Trophoblast cell (in vitro differentiated cells and primary cell): ENCODE data around the gene PAGE5.

Experiments
- DNase-seq, 2 donors: peaks; one replicate each; pipeline ENCODE4 v3.0.0-alpha.2; 2016
- H2AFZ ChIP-seq: 2 replicates; pipeline ENCODE4 v1.6.1; 2013; ENCODE audit warnings: low read length, moderate library complexity, mild to moderate bottlenecking; ENCODE audit not compliant: insufficient read depth, poor library complexity
- H2AK5ac ChIP-seq: 2 replicates; pipeline ENCODE4 v1.6.1; 2013; ENCODE audit warnings: mild to moderate bottlenecking, low read length
- H2BK120ac ChIP-seq: 2 replicates; pipeline ENCODE4 v1.6.1; 2013; ENCODE audit warnings: low read length, mild to moderate bottlenecking, moderate library complexity; ENCODE audit not compliant: insufficient read depth, poor library complexity
- H2BK12ac ChIP-seq: 2 replicates; pipeline ENCODE4 v1.6.1; 2013; ENCODE audit warnings: mild to moderate bottlenecking, low read length, moderate library complexity
- H2BK5ac ChIP-seq: 2 replicates; pipeline ENCODE4 v1.6.1; 2013; ENCODE audit warnings: low read length, low read depth, moderate library complexity, mild to moderate bottlenecking; ENCODE audit not compliant: poor library complexity
- H3K14ac ChIP-seq: 2 replicates; pipeline ENCODE4 v1.6.1; 2013; ENCODE audit warnings: mild to moderate bottlenecking, low read length
- H3K18ac ChIP-seq: 2 replicates; pipeline ENCODE4 v1.6.1; 2013; ENCODE audit warnings: mild to moderate bottlenecking, low read length
- H3K23ac ChIP-seq: 2 replicates; pipeline ENCODE4 v1.6.1; 2013; ENCODE audit warnings: low read length
- H3K27ac ChIP-seq: 2 replicates; pipeline ENCODE4 v1.5.1; 2013; ENCODE audit warnings: low read depth, mild to moderate bottlenecking, inconsistent platforms, low read length, moderate library complexity
- H3K27me3 ChIP-seq: 2 replicates; pipeline ENCODE4 v1.6.1; 2013; ENCODE audit warnings: inconsistent platforms, mild to moderate bottlenecking, low read length, moderate library complexity; ENCODE audit not compliant: insufficient read depth
- H3K36me3 ChIP-seq, 2 experiments: 1 replicate in 1 of 2; 2 replicates in 1 of 2; pipeline ENCODE4 v1.6.1; 2013; ENCODE audit warnings: low read length in 2 of 2, mild to moderate bottlenecking in 2 of 2, moderate library complexity in 1 of 2; ENCODE audit not compliant: insufficient read depth in 2 of 2, control insufficient read depth in 1 of 2
- H3K4ac ChIP-seq: 2 replicates; pipeline ENCODE4 v1.6.1; 2013; ENCODE audit warnings: low read depth, mild to moderate bottlenecking, low read length, moderate library complexity
- H3K4me1 ChIP-seq, 2 experiments: 1 replicate in 1 of 2; 2 replicates in 1 of 2; pipeline ENCODE4 v1.6.1; 2013; ENCODE audit warnings: low read length in 2 of 2, mild to moderate bottlenecking in 2 of 2, moderate library complexity in 1 of 2; ENCODE audit not compliant: insufficient read depth in 2 of 2, control insufficient read depth in 1 of 2
- H3K4me2 ChIP-seq: 2 replicates; pipeline ENCODE4 v1.6.1; 2013; ENCODE audit warnings: inconsistent platforms, mild to moderate bottlenecking, low read length, moderate library complexity
- H3K4me3 ChIP-seq: 2 replicates; pipeline ENCODE4 v1.5.1; 2013; ENCODE audit warnings: mild to moderate bottlenecking, low read depth, low read length, inconsistent platforms
- H3K79me1 ChIP-seq: one replicate; pipeline ENCODE4 v1.6.1; 2013; ENCODE audit warnings: low read length
- H3K79me2 ChIP-seq: 2 replicates; pipeline ENCODE4 v1.6.1; 2013; ENCODE audit warnings: low read length, mild to moderate bottlenecking; ENCODE audit not compliant: control insufficient read depth, insufficient read depth, poor library complexity
- H3K9ac ChIP-seq: 2 replicates; pipeline ENCODE4 v1.6.1; 2013; ENCODE audit warnings: mild to moderate bottlenecking, low read length
- H3K9me3 ChIP-seq: 2 replicates; pipeline ENCODE4 v1.6.1; 2013; ENCODE audit warnings: low read depth, mild to moderate bottlenecking, control low read depth, inconsistent platforms, low read length; ENCODE audit not compliant: insufficient read depth
- H4K12ac ChIP-seq: 2 replicates; pipeline ENCODE4 v1.6.1; 2013; ENCODE audit warnings: low read depth, mild to moderate bottlenecking, low read length, moderate library complexity
- H4K8ac ChIP-seq: 2 replicates; pipeline ENCODE4 v1.6.1; 2013; ENCODE audit warnings: low read depth, mild to moderate bottlenecking, low read length, moderate library complexity
- H4K91ac ChIP-seq: one replicate; pipeline ENCODE4 v1.6.1; 2013; ENCODE audit warnings: low read depth, mild to moderate bottlenecking, low read length, moderate library complexity
- WGBS: extraction: QIAGEN DNeasy Blood & Tissue Kit; methylation state at CpG from one replicate; pipeline ENCODE4 v1.1.7; 2013; ENCODE audit warnings: missing lambda C conversion rate; ENCODE audit not compliant: insufficient read length, insufficient coverage; ENCODE audit errors: extremely low coverage; 5-methylcytosine and 5-hydroxymethylcytosine counted together

PAGE5 gene

GRCh38 chrX:55206162-55206941, 13.8 kb upstream of the PAGE5 start:
- DNase-seq = no peak
- no peaks in the 10 kb centered on the region for H3K27me3 ChIP-seq
- H3K79me1 ChIP-seq = no peaks in the 10 kb centered on the region
- no peak overlapping the region for H3K4me2 ChIP-seq
- no peaks in the 10 kb centered on the region for H3K4me1 ChIP-seq
- no peak overlapping the region for H3K23ac ChIP-seq
- no peak overlapping the region for H3K14ac ChIP-seq
- no peak overlapping the region for H2AK5ac ChIP-seq
- H4K8ac ChIP-seq = no peak overlapping the region
- H3K79me2 ChIP-seq = no peaks in the 10 kb centered on the region
- no peak overlapping the region for H4K91ac ChIP-seq
- no CpG with 5 or more reads among the region's 6 CpGs for WGBS
- no peak overlapping the region for H4K12ac ChIP-seq
- H2BK120ac ChIP-seq = no peak overlapping the region
- no peak overlapping the region for H2AFZ ChIP-seq
- no peak overlapping the region for H3K4me3 ChIP-seq
- no peak overlapping the region for H3K4ac ChIP-seq
- no peak overlapping the region for H3K18ac ChIP-seq
- no peak overlapping the region for H2BK5ac ChIP-seq
- no peak overlapping the region for H3K27ac ChIP-seq
- H3K36me3 ChIP-seq = no peaks in the 10 kb centered on the region
- no peak overlapping the region for H2BK12ac ChIP-seq
- peaks cover 2% of the 10 kb centered on the region for H3K9me3 ChIP-seq
- no peak overlapping the region for H3K9ac ChIP-seq

- Histone ChIP-seq H2BK120ac (no peak overlapping the region), H3K36me3 (no peaks in the 10 kb centered on the region), H2AK5ac (no peak overlapping the region), H3K23ac (no peak overlapping the region), H2BK5ac (no peak overlapping the region), H3K4ac (no peak overlapping the region), H3K9ac (no peak overlapping the region), H3K14ac (no peak overlapping the region), H4K12ac (no peak overlapping the region), H3K27ac (no peak overlapping the region), H2BK12ac (no peak overlapping the region), H4K91ac (no peak overlapping the region), H3K4me1 (no peaks in the 10 kb centered on the region), H3K79me1 (no peaks in the 10 kb centered on the region), H2AFZ (no peak overlapping the region), H3K4me3 (no peak overlapping the region), H3K18ac (no peak overlapping the region), H3K27me3 (no peaks in the 10 kb centered on the region), H3K79me2 (no peaks in the 10 kb centered on the region), H3K4me2 (no peak overlapping the region), H4K8ac (no peak overlapping the region), H3K9me3 (peaks cover 2% of the 10 kb centered on the region)
- no CpG with 5 or more reads among the region's 13 CpGs for WGBS
- peak in 1 of 2 donors; percentile 50 for DNase-seq
Measured at GRCh38 chrX:55210931-55211677, 9.0 kb upstream of the PAGE5 start.

GRCh38 chrX:55213381-55213780, 6.8 kb upstream of the PAGE5 start:
- H3K36me3 ChIP-seq = no peaks in the 10 kb centered on the region

DNA sequence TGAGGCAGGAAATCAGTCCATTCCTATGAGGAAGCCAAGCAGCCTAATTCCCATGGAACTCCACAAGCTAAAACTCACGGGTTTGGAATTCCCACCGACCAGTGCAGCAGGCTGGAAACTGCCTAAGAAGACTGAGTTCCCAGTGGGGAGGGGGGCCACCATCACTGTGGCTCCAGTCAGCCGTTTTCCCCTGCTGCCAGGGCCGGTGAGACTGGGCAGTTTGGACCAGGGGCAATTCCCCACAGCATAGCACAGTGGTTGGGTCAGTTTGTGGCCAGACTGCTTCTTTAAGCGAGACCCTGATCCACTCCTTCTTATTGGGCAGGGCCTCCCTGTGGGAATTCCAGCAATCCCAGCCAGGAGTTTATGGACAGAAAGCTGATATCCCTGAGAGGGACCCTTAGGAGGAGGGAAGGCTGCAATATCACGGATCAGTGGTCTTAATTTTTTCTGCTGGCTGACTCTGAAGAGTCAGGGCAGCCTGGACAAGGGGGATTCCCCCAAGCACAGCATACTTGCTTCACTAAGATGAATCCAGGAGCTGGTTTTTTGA, 20.7 kb downstream of the PAGE5 start:
- Histone ChIP-seq H2AFZ (no peak overlapping the region), H3K23ac (no peak overlapping the region), H3K36me3 (no peaks in the 10 kb centered on the region), H3K9ac (no peak overlapping the region), H4K12ac (no peak overlapping the region), H4K91ac (no peak overlapping the region), H3K4ac (no peak overlapping the region), H3K27ac (no peak overlapping the region), H3K27me3 (no peaks in the 10 kb centered on the region), H3K79me1 (no peaks in the 10 kb centered on the region), H3K4me2 (no peak overlapping the region), H3K14ac (no peak overlapping the region), H2AK5ac (no peak overlapping the region), H3K79me2 (no peaks in the 10 kb centered on the region), H2BK12ac (no peak overlapping the region), H3K9me3 (peaks cover 6% of the 10 kb centered on the region), H4K8ac (no peak overlapping the region), H3K4me1 (no peaks in the 10 kb centered on the region), H3K18ac (no peak overlapping the region), H2BK5ac (no peak overlapping the region), H3K4me3 (no peak overlapping the region), H2BK120ac (no peak overlapping the region)
- DNase-seq = no peak
- no CpG with 5 or more reads among the region's 6 CpGs for WGBS

More at GRCh38 chrX:55213381-55213780, 6.8 kb upstream of the PAGE5 start:
- Histone ChIP-seq H3K27me3 (no peaks in the 10 kb centered on the region), H2BK120ac (no peak overlapping the region), H3K9me3 (peaks cover 2% of the 10 kb centered on the region), H4K12ac (no peak overlapping the region), H2AK5ac (no peak overlapping the region), H3K27ac (no peak overlapping the region), H3K18ac (no peak overlapping the region), H2BK12ac (no peak overlapping the region), H3K4me1 (no peaks in the 10 kb centered on the region), H3K79me1 (no peaks in the 10 kb centered on the region), H3K4me3 (no peak overlapping the region), H3K9ac (no peak overlapping the region), H3K4me2 (no peak overlapping the region), H3K14ac (no peak overlapping the region), H3K23ac (no peak overlapping the region), H3K79me2 (no peaks in the 10 kb centered on the region), H3K4ac (no peak overlapping the region), H2BK5ac (no peak overlapping the region), H2AFZ (no peak overlapping the region), H4K91ac (no peak overlapping the region), H4K8ac (no peak overlapping the region)
- no peak for DNase-seq
- WGBS = no CpG with 5 or more reads among the region's 3 CpGs
